HG03354 (cell line): Measurements from ENCODE around the gene CEBPA.
"Not testable (repeated sequence)": the region's sequence is repeated elsewhere in the genome, so short reads cannot be mapped to it uniquely, and the experiment has no call there.

ENCODE experiments used
- ATAC-seq: cut with Tn5 transposase; IDR thresholded peaks from one replicate; pipeline ENCODE4 v1.9.1; 2021; ENCODE audit warnings: mild to moderate bottlenecking; ENCODE audit not compliant: unreplicated experiment, poor library complexity, severe bottlenecking

Gene CEBPA

DNA sequence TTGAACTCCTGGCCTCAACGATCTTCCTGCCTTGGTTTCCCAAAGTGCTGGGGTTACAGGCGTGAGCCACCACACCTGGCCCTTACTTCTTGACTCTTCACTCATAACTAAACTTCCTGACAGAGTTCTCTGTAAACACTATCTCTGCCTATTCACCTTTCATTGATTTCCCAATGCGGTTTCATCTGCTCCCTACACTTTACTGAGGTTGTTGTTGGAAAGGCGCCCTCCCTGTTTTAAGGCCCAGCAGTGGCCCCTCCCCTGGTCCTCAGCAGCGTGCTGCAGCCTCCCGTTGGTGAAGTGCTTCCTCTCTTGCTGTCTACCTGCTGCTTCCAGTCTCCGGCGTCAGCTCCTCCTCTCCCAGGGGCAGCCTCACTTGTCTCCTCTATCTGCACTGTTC, 26.7 kb upstream of the CEBPA start:
- ATAC-seq = no peak

DNA sequence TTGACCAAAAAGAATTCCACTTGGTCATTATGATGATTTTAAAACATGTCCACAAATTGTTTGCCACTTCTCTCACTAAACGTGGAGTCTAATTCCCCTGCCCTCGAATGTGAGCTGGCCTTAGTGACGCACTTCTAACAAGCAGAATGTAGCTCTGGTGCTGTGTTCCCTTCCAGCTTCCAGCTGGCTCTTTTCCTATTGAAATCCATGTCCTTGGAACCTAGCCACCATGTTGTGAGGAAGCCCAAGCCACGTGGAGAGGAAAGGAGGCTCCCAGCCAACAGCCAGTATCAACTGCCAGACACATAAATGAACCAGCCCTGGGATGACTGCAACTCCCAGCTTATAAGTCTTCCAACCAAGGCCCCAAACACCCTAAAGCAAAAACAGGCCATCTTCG, 23.6 kb upstream of the CEBPA start:
- no peak for ATAC-seq

DNA sequence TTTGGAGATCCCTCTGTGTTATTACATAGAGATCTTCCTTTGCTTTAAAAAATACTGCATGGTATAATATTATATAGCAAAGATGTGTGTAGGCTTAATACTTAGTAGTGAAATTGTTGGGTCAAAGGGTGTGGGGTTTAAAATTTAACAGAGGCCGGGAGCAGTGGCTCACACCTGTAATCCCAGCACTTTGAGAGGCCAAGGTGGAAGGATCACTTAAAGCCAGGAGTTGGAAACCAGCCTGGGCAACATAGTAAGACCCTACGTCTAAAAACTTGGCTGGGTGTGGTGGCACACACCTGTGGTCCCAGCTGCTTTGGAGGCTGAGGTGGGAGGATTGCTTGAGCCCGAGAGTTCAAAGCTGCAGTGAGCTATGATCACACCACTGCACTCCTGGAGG, 22.3 kb upstream of the CEBPA start:
- no peak for ATAC-seq

DNA sequence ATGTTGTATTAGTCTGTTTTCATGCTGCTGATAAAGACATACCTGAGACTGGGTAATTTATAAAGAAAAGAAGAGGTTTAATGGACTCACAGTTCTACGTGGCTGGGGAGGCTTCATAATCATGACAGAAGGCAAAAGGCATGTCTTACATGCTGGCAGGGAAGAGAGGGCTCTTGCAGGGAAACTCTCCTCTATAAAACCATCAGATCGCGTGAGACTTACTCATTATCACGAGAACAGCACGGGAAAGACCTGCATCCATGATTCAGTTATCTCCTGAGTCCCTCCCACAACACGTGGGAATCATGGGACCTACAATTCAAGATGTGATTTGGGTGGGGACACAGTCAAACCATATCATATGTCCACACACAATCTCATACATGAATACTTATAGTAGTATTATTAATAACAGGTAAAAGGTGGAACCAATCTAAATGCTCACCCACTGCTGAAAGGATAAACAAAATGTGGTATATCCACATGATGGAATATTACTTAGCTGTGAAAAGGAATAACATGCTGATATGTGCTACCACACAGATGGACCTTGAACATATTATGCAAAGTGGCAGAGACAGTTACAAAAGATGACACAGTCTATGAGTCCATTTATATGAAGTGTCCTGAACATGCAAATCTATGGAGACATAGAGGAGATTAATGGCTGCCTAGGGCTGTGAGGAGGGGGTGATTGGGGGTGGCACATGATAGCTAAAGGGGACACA, 20.9 kb upstream of the CEBPA start:
- no peak for ATAC-seq

DNA sequence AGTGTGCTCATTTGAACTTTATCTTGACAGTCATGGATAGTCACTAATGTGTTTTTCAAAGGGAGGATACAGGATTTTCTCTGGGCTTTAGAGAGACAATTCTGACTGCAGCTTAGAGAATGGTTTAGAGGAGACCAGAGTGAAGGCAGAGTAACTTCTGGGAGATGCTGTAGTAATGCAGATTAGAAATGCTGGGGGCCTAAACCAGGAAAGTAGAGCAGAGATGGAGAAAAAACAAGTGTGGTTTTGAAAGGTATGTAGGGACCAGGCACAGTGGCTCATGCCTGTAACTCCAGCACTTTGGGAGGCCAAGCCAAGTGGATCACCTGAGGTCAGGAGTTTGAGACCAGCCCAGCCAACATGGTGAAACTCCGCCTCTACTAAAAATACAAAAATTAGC, 18.3 kb upstream of the CEBPA start:
- no peak for ATAC-seq

DNA sequence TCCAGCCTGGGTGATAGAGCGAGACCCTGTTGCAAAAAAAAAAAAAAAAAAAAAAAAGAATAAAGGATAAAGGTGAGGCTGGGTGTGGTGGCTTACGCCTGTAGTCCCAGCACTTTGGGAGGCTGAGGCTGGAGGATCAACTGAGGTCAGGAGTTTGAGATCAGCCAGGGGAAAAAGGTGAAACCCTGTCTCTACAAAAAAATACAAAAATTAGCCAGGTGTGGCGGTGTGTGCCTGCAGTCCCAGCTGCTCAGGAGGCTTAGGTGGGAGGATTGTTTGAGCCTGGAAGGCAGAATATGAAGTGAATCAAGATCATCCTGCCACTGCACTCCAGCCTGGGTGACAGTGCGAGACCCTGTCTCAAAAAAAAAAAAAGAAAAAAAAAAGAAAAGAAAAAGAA, 15.7 kb upstream of the CEBPA start:
- ATAC-seq = not testable (repeated sequence)

DNA sequence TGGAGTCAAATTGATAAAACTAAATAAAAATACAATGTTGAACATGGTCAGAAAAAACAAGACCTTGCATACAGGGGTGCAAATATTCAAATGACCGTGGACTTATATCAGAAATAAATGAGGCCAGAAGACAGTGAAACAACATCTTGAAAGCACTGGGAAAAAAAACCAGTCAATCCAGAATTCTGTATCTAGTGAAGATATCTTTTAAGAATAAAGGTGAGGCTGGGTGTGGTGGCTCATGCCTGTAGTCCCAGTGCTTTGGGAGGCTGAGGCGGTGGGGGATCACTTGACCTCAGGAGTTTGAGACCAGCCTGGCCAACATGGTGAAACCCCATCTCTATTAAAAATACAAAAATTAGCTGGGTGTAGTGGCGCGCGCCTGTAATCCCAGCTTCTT, 15.2 kb upstream of the CEBPA start:
- no peak for ATAC-seq

DNA sequence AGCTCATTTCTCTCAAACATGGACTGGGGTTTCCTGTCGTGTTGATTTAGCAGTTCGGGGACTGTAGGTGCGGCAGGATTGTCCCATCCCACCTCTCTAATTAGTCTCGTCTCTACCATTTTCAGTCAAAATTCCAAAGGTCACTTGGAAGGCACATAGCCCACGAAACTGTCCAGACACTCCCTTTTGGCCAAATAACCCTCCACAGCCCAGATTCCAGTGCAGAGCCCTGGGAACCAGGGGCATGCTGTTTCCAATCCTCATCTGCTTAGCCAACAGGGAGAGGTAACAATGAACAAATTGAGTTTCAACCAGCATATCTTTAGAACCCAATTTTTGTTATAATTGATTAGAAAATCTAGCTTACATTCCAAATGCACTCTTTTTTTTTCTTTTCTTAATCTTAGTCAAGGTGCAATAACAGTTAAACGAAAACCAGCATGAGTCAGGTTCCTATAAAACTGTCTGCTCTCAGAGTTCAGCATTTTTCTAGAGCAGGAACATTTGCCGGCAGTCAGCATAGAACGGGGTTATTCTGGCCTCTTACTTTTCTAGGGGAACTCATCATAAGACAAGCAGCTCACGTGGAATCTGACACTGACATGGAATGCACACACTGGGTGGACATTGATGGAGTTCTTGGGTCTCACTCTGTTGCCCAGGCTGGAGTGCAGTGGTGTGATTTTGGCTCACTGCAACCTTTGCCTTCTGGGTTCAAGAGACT, 14.4 kb upstream of the CEBPA start:
- ATAC-seq = no peak

DNA sequence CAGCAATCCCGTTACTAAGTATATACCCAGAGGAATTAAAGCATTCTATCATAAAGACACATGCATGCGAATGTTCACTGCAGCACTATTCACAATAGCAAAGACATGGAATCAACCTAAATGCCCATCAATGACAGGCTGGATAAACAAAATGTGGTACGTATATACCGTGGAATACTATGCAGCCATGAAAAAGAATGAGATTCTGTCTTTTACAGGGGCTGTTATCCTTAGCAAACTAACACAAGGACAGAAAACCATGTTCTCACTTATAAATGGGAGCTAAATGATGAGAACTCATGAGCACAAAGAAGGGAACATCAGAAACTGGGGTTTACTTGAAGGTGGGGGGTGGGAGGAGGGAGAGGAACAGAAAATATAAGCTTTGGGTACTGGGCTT, 10.5 kb upstream of the CEBPA start:
- ATAC-seq = not testable (repeated sequence)

DNA sequence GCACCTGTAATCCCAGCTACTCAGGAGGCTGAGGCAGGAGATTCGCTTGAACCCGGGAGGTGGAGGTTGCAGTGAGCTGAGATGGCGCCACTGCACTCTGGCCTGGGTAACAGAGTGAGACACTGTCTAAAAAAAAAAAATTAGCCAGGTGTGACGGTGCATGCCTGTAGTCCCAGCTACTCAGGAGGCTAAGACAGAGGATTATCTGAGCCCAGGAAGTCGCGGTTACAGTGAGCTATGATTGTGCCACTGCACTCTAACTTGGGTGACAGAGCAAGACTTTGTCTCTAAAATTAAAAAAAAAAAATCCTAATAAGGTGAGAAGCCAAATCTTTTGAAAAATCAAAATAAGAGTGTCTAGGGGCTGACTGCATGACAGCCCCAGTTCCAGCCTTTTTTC, 9.7 kb upstream of the CEBPA start:
- ATAC-seq = no peak

DNA sequence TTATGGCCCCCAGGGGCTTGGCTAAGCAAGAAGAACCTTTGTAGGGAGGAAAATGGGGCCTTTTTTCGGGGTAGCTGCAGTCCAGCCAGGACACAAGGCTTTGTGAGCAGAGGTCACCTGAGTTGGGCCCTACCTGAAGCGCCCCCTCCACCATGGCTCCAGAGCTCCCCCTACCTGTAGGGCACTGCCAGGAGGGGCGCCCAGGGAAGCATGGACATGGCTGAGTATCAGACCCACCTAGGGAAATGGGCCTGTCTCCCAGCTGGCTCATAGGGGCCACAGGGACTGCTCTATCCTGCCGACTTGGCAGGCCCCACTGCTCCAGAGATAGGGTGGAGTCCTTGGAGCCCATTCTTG, 9.0 kb upstream of the CEBPA start:
- ATAC-seq = no peak

DNA sequence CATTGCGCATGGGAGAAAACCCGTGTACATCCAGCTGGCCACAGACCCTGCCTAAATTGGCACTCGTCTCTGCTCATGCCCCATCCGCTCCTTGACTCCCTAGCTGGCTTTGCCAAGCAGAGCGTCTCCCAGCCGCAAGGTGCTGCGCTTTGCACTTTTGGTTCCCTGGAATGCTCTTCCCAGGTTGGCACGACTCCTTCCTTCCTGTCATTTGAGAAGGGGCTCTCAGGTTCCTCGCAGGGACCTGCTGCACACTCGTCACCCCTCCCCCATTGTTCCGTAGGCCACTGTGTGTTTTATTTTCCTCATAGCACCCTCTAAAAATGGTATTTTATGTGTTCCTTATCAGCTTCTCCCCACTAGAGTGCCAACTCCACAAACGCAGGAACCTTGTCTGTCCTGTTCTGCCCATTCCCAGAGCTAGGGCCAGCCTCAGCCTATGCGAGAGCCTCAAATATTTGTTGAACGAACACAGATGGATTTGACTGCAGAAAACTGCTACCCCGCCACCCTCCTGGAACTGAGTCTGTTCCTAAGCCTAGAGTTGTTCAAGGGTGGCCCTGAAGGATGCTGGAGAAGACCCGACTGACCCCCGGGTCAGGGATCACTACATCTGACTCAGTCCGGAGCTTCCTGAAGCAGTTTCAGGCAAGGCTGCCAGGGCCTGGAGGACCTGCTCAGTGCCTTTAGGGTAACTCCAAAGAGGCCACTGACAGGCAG, 8.4 kb upstream of the CEBPA start:
- no peak for ATAC-seq

DNA sequence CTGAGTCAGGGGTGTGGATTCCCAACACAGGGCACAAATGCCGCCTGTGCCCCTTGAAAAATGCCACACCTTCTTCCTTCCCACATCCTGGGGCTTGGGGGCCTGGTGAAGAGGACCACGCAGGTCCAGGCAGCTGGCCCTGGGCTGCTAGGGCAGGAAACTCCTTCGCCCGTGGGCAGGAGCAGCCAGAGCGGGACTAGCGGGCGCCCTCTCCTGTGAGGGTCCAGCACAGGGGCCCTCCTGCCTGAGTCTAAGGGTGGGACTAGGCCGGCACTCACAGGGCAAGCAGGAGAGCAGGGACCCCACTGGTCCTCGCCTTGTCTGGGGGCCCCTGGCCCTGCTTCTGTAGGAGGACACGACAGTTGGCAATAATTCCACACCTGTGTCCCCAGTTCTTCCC, 7.5 kb upstream of the CEBPA start:
- ATAC-seq = no peak

DNA sequence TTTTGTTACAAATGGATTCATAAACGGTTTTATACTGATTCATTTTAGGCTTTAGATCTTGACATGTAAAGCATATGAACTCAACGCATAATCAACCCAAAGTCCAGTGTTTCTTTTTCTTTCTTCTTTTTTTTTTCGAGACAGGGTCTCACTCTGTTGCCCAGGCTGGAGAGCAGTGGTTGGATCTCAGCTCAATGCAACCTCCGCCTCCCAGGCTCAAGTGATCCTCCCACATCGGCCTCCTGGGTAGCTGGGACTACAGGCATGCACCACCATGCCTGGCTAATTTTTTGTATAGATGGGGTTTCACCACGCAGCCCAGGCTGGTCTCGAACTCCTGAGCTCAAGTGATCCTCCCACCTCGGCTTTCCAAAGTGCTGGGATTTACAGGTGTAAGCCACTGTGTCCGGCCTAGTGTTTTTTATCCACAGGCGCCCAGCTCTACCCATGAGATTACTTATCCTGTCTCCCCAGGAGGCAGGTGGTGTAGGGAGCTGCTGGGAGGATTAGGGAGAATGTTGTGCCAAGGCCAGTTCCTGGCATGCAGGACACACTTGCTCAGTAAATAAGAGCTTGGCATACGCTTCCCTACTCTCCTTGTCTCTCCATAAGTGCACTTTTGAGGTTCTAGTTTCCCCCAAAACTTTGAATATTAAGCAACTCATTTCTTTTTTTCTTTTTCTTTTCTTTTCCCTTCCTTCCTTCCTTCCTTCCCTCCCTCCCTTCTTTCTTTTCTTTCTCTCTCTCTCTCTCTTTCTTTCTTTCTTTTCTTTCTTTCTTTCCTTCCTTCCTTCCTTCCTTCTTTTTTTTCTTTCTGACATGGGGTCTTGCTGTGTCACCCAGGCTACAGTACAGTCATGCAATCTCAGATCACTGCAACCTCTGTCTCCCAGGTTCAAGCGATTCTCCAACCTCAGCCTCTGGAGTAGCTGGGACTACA, 4.8 kb upstream of the CEBPA start:
- no peak for ATAC-seq

DNA sequence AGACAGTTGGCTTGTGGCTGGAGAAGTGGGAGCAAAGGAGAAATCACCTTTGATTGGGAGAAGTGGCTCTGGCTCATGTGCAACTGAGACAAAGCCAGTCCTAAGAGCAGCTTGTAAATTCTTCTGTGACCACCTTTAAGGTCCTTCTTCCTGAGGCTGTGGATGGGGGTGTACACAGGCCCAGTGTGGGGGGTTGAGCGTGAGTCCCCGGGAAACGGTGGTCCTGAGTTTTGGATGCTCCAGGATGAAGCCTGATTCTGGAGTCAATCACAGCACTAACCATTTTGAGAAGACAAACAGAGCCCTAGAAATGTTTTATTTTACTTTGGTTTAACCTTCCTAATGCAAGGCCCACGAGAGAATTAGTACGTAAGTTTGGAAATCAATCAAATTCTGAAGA, 3.9 kb upstream of the CEBPA start:
- ATAC-seq = no peak

DNA sequence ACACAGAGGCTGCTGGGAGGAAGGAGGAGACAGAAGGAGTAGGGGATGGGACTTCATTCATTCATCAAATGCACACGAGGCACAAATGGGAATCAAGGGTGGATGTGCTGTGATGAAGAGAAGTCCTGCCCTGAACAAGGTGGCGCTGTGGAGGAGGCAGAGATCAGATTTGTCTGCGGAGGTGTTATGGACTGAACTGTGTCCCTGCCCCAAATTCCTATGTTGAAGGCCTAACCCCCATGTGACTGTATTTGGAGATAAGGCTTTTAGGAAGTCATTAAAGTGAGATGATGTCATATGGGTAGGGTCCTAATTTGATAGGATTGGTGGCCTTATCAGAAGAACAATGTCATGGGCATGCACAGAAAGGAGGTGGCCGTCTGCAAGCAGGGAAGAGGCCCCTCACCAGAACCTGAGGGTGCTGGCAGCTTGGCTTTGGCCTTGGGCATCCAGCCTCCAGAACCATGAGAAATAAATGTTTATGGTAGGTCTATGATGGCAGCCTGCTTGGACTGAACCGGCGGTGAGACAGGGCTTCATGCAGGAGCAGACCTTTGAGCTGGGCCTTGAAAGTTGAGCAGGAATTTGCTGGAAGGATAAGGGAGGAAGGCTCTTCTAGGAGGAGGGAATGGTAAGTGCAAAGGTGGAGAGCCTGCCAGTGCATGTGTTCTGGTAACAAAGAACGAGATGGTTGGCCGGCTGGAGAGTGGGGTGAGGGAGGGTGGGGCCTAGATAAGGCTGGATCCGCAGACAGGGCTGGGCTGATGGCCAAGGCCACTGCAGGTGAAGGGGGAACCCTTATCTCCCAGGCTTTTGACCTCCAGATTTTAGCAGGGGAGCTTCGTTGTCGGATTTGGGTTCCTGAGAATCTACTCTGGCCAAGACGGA, 2.7 kb upstream of the CEBPA start:
- no peak for ATAC-seq

DNA sequence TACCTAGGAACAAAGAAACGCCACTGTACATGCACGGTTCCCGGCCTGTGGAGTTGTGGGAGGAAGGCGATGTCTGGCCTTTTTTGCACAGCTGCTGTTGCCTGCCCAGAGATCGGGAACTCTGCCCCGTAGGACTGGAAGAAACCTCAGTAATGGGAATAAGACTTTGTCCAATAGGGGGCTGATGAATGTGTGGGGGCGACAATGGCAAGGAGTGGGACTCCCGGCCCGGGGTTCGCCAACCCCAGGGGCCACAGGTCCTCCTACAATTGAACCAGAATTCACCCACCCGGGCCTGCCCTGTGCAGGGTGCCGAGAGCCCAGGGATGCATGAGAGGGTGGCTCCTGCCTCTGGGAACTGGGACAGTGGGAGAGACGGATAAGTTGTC, 2.0 kb upstream of the CEBPA start:
- ATAC-seq = no peak

DNA sequence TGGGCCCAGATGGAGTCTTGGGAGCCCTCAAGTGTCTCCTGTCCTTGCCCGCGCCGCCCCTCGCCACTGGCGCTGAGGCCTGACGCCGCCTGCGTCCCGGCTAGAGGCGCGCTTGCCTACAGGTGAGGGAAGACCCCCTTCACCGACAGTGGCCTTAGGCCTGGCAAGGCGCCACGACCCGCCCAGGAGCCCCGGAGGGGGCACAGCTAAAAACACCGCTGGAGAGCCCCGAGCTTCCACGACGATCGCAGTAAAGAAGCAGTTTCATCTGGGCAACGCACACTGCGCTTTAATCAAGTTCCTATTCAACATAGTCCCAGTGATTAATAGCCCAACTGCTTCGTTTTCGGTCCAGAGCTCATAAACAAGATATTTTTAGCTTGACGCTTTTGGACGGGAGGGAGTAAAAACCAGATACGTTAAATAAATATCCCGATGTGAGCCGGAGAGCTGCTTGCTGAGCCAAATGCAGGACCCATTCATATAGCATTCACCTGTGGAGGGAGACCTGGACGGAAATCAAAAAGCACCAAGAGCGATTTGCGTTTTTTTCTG, 1.5 kb upstream of the CEBPA start:
- ATAC-seq = no peak
